H1 (cell line): ENCODE results near the gene ATXN2L. TPM values are rescaled to one million over a fixed set of nuclear protein-coding genes. Genes with fewer than 3 reads are reported as not detected.
A peak's percentile ranks its signal among the peaks of the same experiment; 100 is the strongest.

Source experiments
- CTCF ChIA-PET: fragments of 300-600 bp; sonication (Branson Sonifier 250); formaldehyde crosslinking; loops from one replicate; lab custom pipeline; 2021; ENCODE audit not compliant: partially characterized antibody; lab: Charles Lee
- POLR2A ChIA-PET: fragments of 300-600 bp; sonication (Branson Sonifier 250); formaldehyde crosslinking; loops from one replicate; lab custom pipeline; 2021; ENCODE audit warnings: inconsistent platforms; ENCODE audit not compliant: partially characterized antibody; lab: Charles Lee
- DNase-seq, 2 experiments: peaks; one replicate each; pipeline versions ENCODE4 v3.0.0 to v3.0.0-alpha.2; 2010 to 2022; ENCODE audit warnings: low spot score in 2 of 2, low read depth in 1 of 2, mixed read lengths in 1 of 2
- FAIRE-seq: peaks from 2 replicates; lab custom pipeline; 2011; peaks lifted over from hg19 to GRCh38; lab: Jason Lieb, UNC
- H2AFZ ChIP-seq: 2 replicates; pipeline ENCODE4 v1.8.1; 2012; ENCODE audit warnings: low read length, inconsistent platforms
- H2AK5ac ChIP-seq: 2 replicates; pipeline ENCODE4 v1.6.1; 2013; ENCODE audit warnings: low read depth, low read length
- H2BK120ac ChIP-seq: replicated peaks from 2 replicates; pipeline ENCODE3; 2013; ENCODE audit warnings: low read depth, low read length, inconsistent platforms
- H2BK12ac ChIP-seq: 2 replicates; pipeline ENCODE4 v1.6.1; 2013; ENCODE audit warnings: low read depth, low read length
- H2BK15ac ChIP-seq: 2 replicates; pipeline ENCODE4 v1.6.1; 2013; ENCODE audit warnings: low read length
- H2BK20ac ChIP-seq: 2 replicates; pipeline ENCODE4 v1.6.1; 2013; ENCODE audit warnings: low read length
- H2BK5ac ChIP-seq: 2 replicates; pipeline ENCODE4 v1.6.1; 2013; ENCODE audit warnings: low read depth, low read length
- H3K14ac ChIP-seq: 2 replicates; pipeline ENCODE4 v1.6.1; 2013; ENCODE audit warnings: inconsistent platforms; ENCODE audit not compliant: insufficient read length
- H3K18ac ChIP-seq: 2 replicates; pipeline ENCODE4 v1.6.1; 2013; ENCODE audit warnings: low read length; ENCODE audit errors: extremely low read depth
- H3K23ac ChIP-seq: 2 replicates; pipeline ENCODE4 v1.6.1; 2013; ENCODE audit warnings: inconsistent platforms; ENCODE audit not compliant: insufficient read length
- H3K23me2 ChIP-seq: 2 replicates; pipeline ENCODE4 v1.6.1; 2013; ENCODE audit warnings: low read depth, low read length
- H3K27ac ChIP-seq: 2 replicates; pipeline ENCODE4 v1.6.1; 2011; ENCODE audit warnings: low read depth, low read length, inconsistent platforms
- H3K27me3 ChIP-seq, 4 experiments: replicated peaks in 1 of 4; 1 replicate in 1 of 4; 2 replicates in 3 of 4; pipeline versions ENCODE4 v1.6.1 to v1.8.1; 2011 to 2013; ENCODE audit warnings: low read length in 3 of 4, mild to moderate bottlenecking in 3 of 4, inconsistent platforms in 2 of 4, mixed read lengths in 2 of 4, moderate library complexity in 1 of 4; ENCODE audit not compliant: control insufficient read depth in 3 of 4, insufficient read depth in 3 of 4; ENCODE audit errors: extremely low read depth in 1 of 4
- H3K36me3 ChIP-seq, 4 experiments: 2 replicates each; pipeline versions ENCODE4 v1.6.1 to v1.8.1; 2011 to 2013; ENCODE audit warnings: mild to moderate bottlenecking in 4 of 4, low read length in 3 of 4, moderate library complexity in 2 of 4, control low read depth in 1 of 4, inconsistent platforms in 1 of 4; ENCODE audit not compliant: insufficient read depth in 4 of 4, control insufficient read depth in 2 of 4
- H3K4ac ChIP-seq: replicated peaks from 2 replicates; pipeline ENCODE3; 2013; ENCODE audit warnings: low read length, low read depth, mixed read lengths, inconsistent platforms; ENCODE audit not compliant: insufficient read length
- H3K4me1 ChIP-seq, 4 experiments: replicated peaks in 1 of 4; 1 replicate in 1 of 4; 2 replicates in 3 of 4; pipeline versions ENCODE4 v1.6.1 to v1.8.1; 2011 to 2013; ENCODE audit warnings: low read length in 3 of 4, inconsistent platforms in 2 of 4, mixed read lengths in 1 of 4; ENCODE audit not compliant: insufficient read depth in 4 of 4, control insufficient read depth in 3 of 4
- H3K4me2 ChIP-seq, 2 experiments: 2 replicates each; pipeline versions ENCODE4 v1.6.1 to v1.8.1; 2011 to 2013; ENCODE audit warnings: low read depth in 2 of 2, low read length in 2 of 2, control low read depth in 1 of 2, inconsistent platforms in 1 of 2, mild to moderate bottlenecking in 1 of 2; ENCODE audit not compliant: insufficient read depth in 1 of 2
- H3K4me3 ChIP-seq, 4 experiments: fragments of 200-600, 300-600 bp in 1 of 4; sonication (generic), shearing (Covaris generic), sonication (Bioruptor Twin) in 1 of 4; 2 replicates each; pipeline versions ENCODE4 v1.5.1 to v1.8.1; 2011 to 2016; ENCODE audit warnings: low read length in 4 of 4, low read depth in 3 of 4, control low read depth in 2 of 4, inconsistent platforms in 2 of 4, mild to moderate bottlenecking in 2 of 4, mixed read lengths in 1 of 4, moderate library complexity in 1 of 4; ENCODE audit not compliant: insufficient read depth in 2 of 4; ENCODE audit errors: extremely low read depth in 1 of 4
- H3K56ac ChIP-seq: replicated peaks from 2 replicates; pipeline ENCODE3; 2013; ENCODE audit warnings: low read depth, mild to moderate bottlenecking, mixed read lengths, low read length, inconsistent platforms; ENCODE audit not compliant: insufficient read length
- H3K79me1 ChIP-seq: 2 replicates; pipeline ENCODE4 v1.6.1; 2013; ENCODE audit warnings: low read depth, low read length, control low read depth
- H3K79me2 ChIP-seq, 2 experiments: 2 replicates each; pipeline versions ENCODE4 v1.6.1 to v1.8.1; 2012 to 2013; ENCODE audit warnings: low read length in 2 of 2, mild to moderate bottlenecking in 2 of 2, inconsistent platforms in 1 of 2; ENCODE audit not compliant: insufficient read depth in 2 of 2, control insufficient read depth in 1 of 2
- H3K9ac ChIP-seq, 4 experiments: replicated peaks in 1 of 4; 1 replicate in 1 of 4; 2 replicates in 3 of 4; pipeline versions ENCODE4 v1.6.1 to v1.8.1; 2011 to 2013; ENCODE audit warnings: low read depth in 3 of 4, low read length in 3 of 4, control low read depth in 2 of 4, mild to moderate bottlenecking in 2 of 4, moderate library complexity in 2 of 4, inconsistent platforms in 1 of 4; ENCODE audit errors: extremely low read depth in 1 of 4
- H3K9me3 ChIP-seq, 2 experiments: 2 replicates each; pipeline versions ENCODE4 v1.6.1 to v1.8.1; 2012 to 2013; ENCODE audit warnings: mild to moderate bottlenecking in 2 of 2, moderate library complexity in 2 of 2, control low read depth in 1 of 2, inconsistent platforms in 1 of 2, low read depth in 1 of 2, low read length in 1 of 2, mixed read lengths in 1 of 2; ENCODE audit not compliant: insufficient read depth in 2 of 2
- H4K20me1 ChIP-seq, 2 experiments: replicated peaks in 1 of 2; 2 replicates each; pipeline versions ENCODE3 to v1.8.1; 2011 to 2013; ENCODE audit warnings: inconsistent platforms in 2 of 2, low read length in 2 of 2, mild to moderate bottlenecking in 1 of 2; ENCODE audit not compliant: insufficient read depth in 2 of 2, control insufficient read depth in 1 of 2
- H4K5ac ChIP-seq: 2 replicates; pipeline ENCODE4 v1.6.1; 2013; ENCODE audit warnings: low read length, low read depth, mixed read lengths, inconsistent platforms; ENCODE audit not compliant: insufficient read length
- H4K8ac ChIP-seq: 2 replicates; pipeline ENCODE4 v1.8.0; 2013; ENCODE audit warnings: mild to moderate bottlenecking, moderate library complexity, low read length, inconsistent platforms; ENCODE audit not compliant: insufficient read depth; ENCODE audit errors: extremely low read depth
- H4K91ac ChIP-seq: replicated peaks from 2 replicates; pipeline ENCODE3; 2013; ENCODE audit warnings: low read length, mixed read lengths, inconsistent platforms; ENCODE audit not compliant: insufficient read length
- CTCF ChIP-seq, 3 experiments: IDR thresholded peaks; 1 replicate in 2 of 3; 2 replicates in 1 of 3; pipeline versions ENCODE4 v1.5.1 to v1.6.1; 2011; ENCODE audit warnings: low read length in 3 of 3, mild to moderate bottlenecking in 3 of 3, inconsistent platforms in 2 of 3, low read depth in 1 of 3, moderate library complexity in 1 of 3; ENCODE audit not compliant: insufficient read depth in 1 of 3; ENCODE audit errors: control extremely low read depth in 1 of 3
- EGR1 ChIP-seq: IDR thresholded peaks from 2 replicates; pipeline ENCODE4 v1.6.1; 2011; ENCODE audit warnings: low read depth, low read length, borderline replicate concordance
- HDAC2 ChIP-seq, 2 experiments: fragments of 300-600 bp in 1 of 2; sonication (generic) in 1 of 2; IDR thresholded peaks; 2 replicates each; pipeline ENCODE4 v1.6.1; 2011 to 2012; ENCODE audit warnings: low read depth in 2 of 2, low read length in 2 of 2, mild to moderate bottlenecking in 2 of 2, moderate library complexity in 2 of 2, borderline replicate concordance in 1 of 2, inconsistent platforms in 1 of 2
- SP1 ChIP-seq: IDR thresholded peaks from 2 replicates; pipeline ENCODE4 v1.6.1; 2011; ENCODE audit warnings: low read depth, low read length
- WGBS, 2 experiments: shearing (Covaris generic) in 1 of 2; methylation state at CpG; one replicate each; pipeline versions ENCODE4 v1.1.6 to v1.1.7; 2013 to 2015; ENCODE audit warnings: low lambda C conversion rate in 2 of 2, mixed read lengths in 2 of 2, inconsistent platforms in 1 of 2, low coverage in 1 of 2, missing lambda C conversion rate in 1 of 2; ENCODE audit not compliant: insufficient replicate concordance in 2 of 2, insufficient coverage in 1 of 2, insufficient read length in 1 of 2; ENCODE audit errors: extremely low coverage in 1 of 2, missing lambda C conversion rate in 1 of 2; 5-methylcytosine and 5-hydroxymethylcytosine counted together
- polyA plus RNA-seq, 7 experiments: library from polyadenylated mRNA; depleted of rRNA in 3 of 7; stranded (reverse) in 5 of 7; unstranded in 2 of 7; fragments of >200 nt in 5 of 7; fragments of 200-250 nt in 2 of 7; gene quantifications; 1 replicate in 5 of 7; 2 replicates in 1 of 7; 4 replicates in 1 of 7; pipeline versions ENCODE4 v1.2.1 to v1.2.3, GENCODE V29; 2011 to 2013; ENCODE audit warnings: missing spikeins in 2 of 7, mixed read lengths in 2 of 7
- total RNA-seq: library from RNA; stranded (reverse); fragmentation: NEBNext Ultra II Directional; extraction: Animal tissue kit (Norgen Biotek cat#: 25700); gene quantifications from 2 replicates; pipeline ENCODE4 v1.2.1, GENCODE V29; 2021

ATXN2L gene
- total and polyA plus RNA-seq, 2 of the 8 experiments (the other 6 are each of a cell fraction or from before 2014, with no cell fraction given): 79.1 to 227 TPM

- H3K9ac ChIP-seq: peak overlapping the region; percentile 75 to 99 (median 88)
- peak overlapping the region; percentile 13 for H3K14ac ChIP-seq
- H3K79me1 ChIP-seq: no peaks in the 10 kb centered on the region; the same call in 1 of the 2 replicates
- H3K4ac ChIP-seq: peak overlapping the region; percentile 87
- ChIA-PET POLR2A (interaction anchor here (0.6 to 23.3 kb wide), 22 partner anchors 11 to 714 kb away, joined by 3 to 756 read pairs (median 4); partner anchors contain the start of genes ATP2A1, SH2B1, SPNS1 and TUFM), CTCF (no interaction called here)
- H2BK5ac ChIP-seq: peak overlapping the region; percentile 81; the same call in 1 of the 2 replicates
- H2AK5ac ChIP-seq: no peak overlapping the region
- peak overlapping the region in 1 of 2 experiments; percentile 78; a peak in 3 of 4 replicates for H3K4me2 ChIP-seq
- peaks cover 10 to 41% of the 10 kb centered on the region in 2 experiments for H3K79me2 ChIP-seq
- peak overlapping the region; percentile 79 for H3K56ac ChIP-seq
- peaks cover 0 to 3% (median under 1%) of the 10 kb centered on the region in 4 experiments; a peak in 3 of 7 replicates for H3K4me1 ChIP-seq
- peak overlapping the region; percentile 97 for H4K8ac ChIP-seq
- no peak for FAIRE-seq
- H3K23ac ChIP-seq: no peak overlapping the region
- H3K36me3 ChIP-seq: peaks cover 20 to 32% (median 29%) of the 10 kb centered on the region in 4 experiments
- TF ChIP-seq EGR1 (no peak), SP1 (no peak), CTCF (IDR thresholded peaks at IDR 0.05; ENCODE audit: control extremely low read depth in 1 of 3, insufficient read depth in 1 of 3, low read depth in 1 of 3, low read length in 3 of 3) (0 out of 4 replicates have a peak, but pooled peaks of 1 of the 3 experiments have one; percentile 2), HDAC2 (IDR thresholded peaks at IDR 0.05; ENCODE audit: borderline replicate concordance in 1 of 2, low read depth in 2 of 2, low read length in 2 of 2) (0 out of 4 replicates have a peak, but pooled peaks of 1 of the 2 experiments have one; percentile 2)
- no peak overlapping the region for H2AFZ ChIP-seq
- no peaks in the 10 kb centered on the region for H3K9me3 ChIP-seq
- H4K5ac ChIP-seq: peak overlapping the region; percentile 48
- peak overlapping the region; percentile 88; the same call in 1 of the 2 replicates for H3K27ac ChIP-seq
- H4K20me1 ChIP-seq: peaks cover 0 to 8% of the 10 kb centered on the region in 2 experiments
- 2% methylated on average over 13 of the region's 62 CpGs; no CpG with 5 or more reads in 1 of the 2 experiments for WGBS, 2 experiments
- H4K91ac ChIP-seq: peak overlapping the region; percentile 86
- no peak overlapping the region for H2BK15ac ChIP-seq
- no peak overlapping the region for H2BK120ac ChIP-seq
- DNase-seq: no peak
- peaks cover 12% of the 10 kb centered on the region for H3K23me2 ChIP-seq
- peak overlapping the region; percentile 60 for H3K18ac ChIP-seq
- no peak overlapping the region for H2BK12ac ChIP-seq
- H3K4me3 ChIP-seq: peak overlapping the region; percentile 88 to 97 (median 92)
- H3K27me3 ChIP-seq: no peaks in the 10 kb centered on the region
- H2BK20ac ChIP-seq: no peak overlapping the region
These were observed 583 bp downstream of the ATXN2L start for GRCh38 chr16:28823291-28823872.
